PC-9 (cell line): ENCODE measurements around the gene ERC1. TPM values are rescaled to one million over a fixed set of nuclear protein-coding genes. Genes with fewer than 3 reads are reported as not detected.

Experiments
- BruUV-seq: library from RNA; stranded (reverse); fragments of 400-500 nt; replicated peaks from 2 replicates; lab custom pipeline; 2021; lab: Mats Ljungman, UMichigan
- CTCF ChIA-PET: fragments of 300-600 bp; sonication (Branson Sonifier 250); formaldehyde crosslinking; loops from one replicate; lab custom pipeline; 2022; ENCODE audit warnings: antibody characterized with exemption; lab: Charles Lee
- POLR2A ChIA-PET: fragments of 300-600 bp; sonication (Branson Sonifier 250); formaldehyde crosslinking; loops from one replicate; lab custom pipeline; 2022; ENCODE audit warnings: antibody characterized with exemption; ENCODE audit not compliant: unreplicated experiment; lab: Charles Lee
- DNase-seq, 2 experiments: peaks; one replicate each; pipeline versions ENCODE4 v3.0.0 to v3.0.0-alpha.2; 2015 to 2022; ENCODE audit warnings: mixed read lengths in 1 of 2
- H2AFZ ChIP-seq: fragments of 200-600 bp; sonication (generic); 2 replicates; pipeline ENCODE4 v1.8.1; 2017; ENCODE audit warnings: antibody characterized with exemption
- H3F3A ChIP-seq: fragments of 200-600 bp; sonication (generic); 2 replicates; pipeline ENCODE4 v1.8.1; 2017; ENCODE audit warnings: antibody characterized with exemption, mild to moderate bottlenecking, low read depth; ENCODE audit not compliant: insufficient read depth
- H3K27ac ChIP-seq: fragments of 200-600 bp; sonication (generic); 2 replicates; pipeline ENCODE4 v1.6.1; 2016; ENCODE audit warnings: mixed run types
- H3K27me3 ChIP-seq: fragments of 200-600 bp; sonication (generic); 2 replicates; pipeline ENCODE4 v1.6.1; 2016; ENCODE audit warnings: low read depth, mixed run types; ENCODE audit not compliant: insufficient read depth
- H3K36me3 ChIP-seq: fragments of 200-600 bp; sonication (generic); 2 replicates; pipeline ENCODE4 v1.6.1; 2016; ENCODE audit warnings: low read depth, mixed run types
- H3K4me1 ChIP-seq: fragments of 200-600 bp; sonication (generic); replicated peaks from 2 replicates; pipeline ENCODE4 v1.6.1; 2016; ENCODE audit warnings: mixed run types; ENCODE audit not compliant: insufficient read depth
- H3K4me2 ChIP-seq: fragments of 200-600 bp; sonication (generic); 2 replicates; pipeline ENCODE4 v1.6.1; 2017; ENCODE audit warnings: mixed run types
- H3K4me3 ChIP-seq: fragments of 200-600 bp; sonication (generic); 2 replicates; pipeline ENCODE4 v1.6.1; 2016; ENCODE audit warnings: mixed run types
- H3K79me2 ChIP-seq: fragments of 200-600 bp; sonication (generic); 2 replicates; pipeline ENCODE4 v1.6.1; 2017; ENCODE audit warnings: low read depth, mixed run types
- H3K9me2 ChIP-seq: fragments of 200-600 bp; sonication (generic); 2 replicates; pipeline ENCODE4 v1.8.1; 2017; ENCODE audit warnings: mild to moderate bottlenecking; ENCODE audit not compliant: insufficient read depth
- H3K9me3 ChIP-seq: fragments of 200-600 bp; sonication (generic); 2 replicates; pipeline ENCODE4 v1.8.1; 2016; ENCODE audit warnings: low read depth; ENCODE audit not compliant: insufficient read depth
- H4K20me1 ChIP-seq: fragments of 200-600 bp; sonication (generic); 2 replicates; pipeline ENCODE4 v1.8.1; 2017; ENCODE audit not compliant: insufficient read depth
- CTCF ChIP-seq: fragments of 200-600 bp; sonication (generic); conservative IDR thresholded peaks from 2 replicates; pipeline ENCODE4 v1.6.1; 2017; ENCODE audit warnings: mixed run types, antibody characterized with exemption, mild to moderate bottlenecking, moderate library complexity
- EZH2 ChIP-seq: fragments of 200-600 bp; sonication (generic); IDR thresholded peaks from 2 replicates; pipeline ENCODE4 v1.8.0; 2017; ENCODE audit warnings: antibody characterized with exemption, low read depth
- intact Hi-C: fragments of 100-400 bp; cut with micrococcal nuclease; formaldehyde crosslinking; loops from one replicate; pipeline ENCODE4 v1.10.0; 2022; ENCODE audit not compliant: unreplicated experiment
- total RNA-seq: library from RNA; stranded (reverse); gene quantifications from 2 replicates; pipeline ENCODE4 v1.2.3, GENCODE V29; 2021

The ERC1 gene
- total RNA-seq, 1 experiment from 2014 or later = 52.0 TPM

GRCh38 chr12:1170411-1170810 lies 179.4 kb downstream of the ERC1 start:
- Histone ChIP-seq H3K4me1 (peaks cover 20% of the 10 kb centered on the region), H3K4me2 (no peak overlapping the region), H3K27me3 (no peaks in the 10 kb centered on the region), H3K9me3 (no peaks in the 10 kb centered on the region), H2AFZ (no peak overlapping the region), H3K79me2 (no peaks in the 10 kb centered on the region), H3K4me3 (no peak overlapping the region), H3K27ac (no peak overlapping the region), H3K36me3 (no peaks in the 10 kb centered on the region), H3K9me2 (no peaks in the 10 kb centered on the region), H3F3A (peaks cover 22% of the 10 kb centered on the region), H4K20me1 (no peaks in the 10 kb centered on the region)
- intact Hi-C loops = no loop called here
- POLR2A ChIA-PET = no interaction called here
- CTCF ChIA-PET = interaction anchor here (0.7 kb wide), 1 partner anchor 11 kb away, joined by 3 read pairs; no protein-coding TSS in a partner anchor
- DNase-seq = no peak
- BruUV-seq = no TSS peak
- TF ChIP-seq CTCF = no peak
- TF ChIP-seq EZH2 = no peak

- peak overlapping the region; percentile 9 for H3K4me2 ChIP-seq
- TF ChIP-seq CTCF = no peak
- no peak overlapping the region for H3K4me3 ChIP-seq
- ChIA-PET CTCF (interaction anchor here (1.1 kb wide), 1 partner anchor 54 kb away, joined by 4 read pairs; no protein-coding TSS in a partner anchor), POLR2A (interaction anchor here (0.7 kb wide), 2 partner anchors 41 kb away, joined by 3 to 9 read pairs; no protein-coding TSS in a partner anchor)
- no peaks in the 10 kb centered on the region for H3K79me2 ChIP-seq
- H3K27me3 ChIP-seq = no peaks in the 10 kb centered on the region
- no peaks in the 10 kb centered on the region for H3K36me3 ChIP-seq
- peaks cover 22% of the 10 kb centered on the region for H3F3A ChIP-seq
- H2AFZ ChIP-seq = no peak overlapping the region
- peak overlapping the region; percentile 23; the same call in 1 of the 2 replicates for H3K27ac ChIP-seq
- H4K20me1 ChIP-seq = no peaks in the 10 kb centered on the region
- no peaks in the 10 kb centered on the region for H3K9me3 ChIP-seq
- peaks cover 20% of the 10 kb centered on the region for H3K4me1 ChIP-seq
- intact Hi-C loops = loop anchor here (1.0 kb wide), 1 partner anchor 345 kb away; no protein-coding TSS in a partner anchor
- no TSS peak for BruUV-seq
- peak; percentile 47 to 81 for DNase-seq
- H3K9me2 ChIP-seq = no peaks in the 10 kb centered on the region
Observed at GRCh38 chr12:1171657-1172408, 180.8 kb downstream of the ERC1 start.

- TF ChIP-seq CTCF (no peak), EZH2 (no peak)
- intact Hi-C loops = no loop called here
- no peaks in the 10 kb centered on the region for H3K27me3 ChIP-seq
- H3K79me2 ChIP-seq = no peaks in the 10 kb centered on the region
- no peak overlapping the region for H3K4me3 ChIP-seq
- no peaks in the 10 kb centered on the region for H4K20me1 ChIP-seq
- no peaks in the 10 kb centered on the region for H3K9me3 ChIP-seq
- no peaks in the 10 kb centered on the region for H3K9me2 ChIP-seq
- BruUV-seq = no TSS peak
- no peak for DNase-seq
- peaks cover 20% of the 10 kb centered on the region for H3K4me1 ChIP-seq
- H3K36me3 ChIP-seq = no peaks in the 10 kb centered on the region
- H3F3A ChIP-seq = peaks cover 22% of the 10 kb centered on the region
- H2AFZ ChIP-seq = no peak overlapping the region
- POLR2A ChIA-PET = interaction anchor here (0.6 kb wide), 1 partner anchor 69 kb away, joined by 9 read pairs; no protein-coding TSS in a partner anchor
- CTCF ChIA-PET = no interaction called here
- H3K27ac ChIP-seq = no peak overlapping the region
- H3K4me2 ChIP-seq = no peak overlapping the region
Observed at GRCh38 chr12:1173781-1174617, 183.0 kb downstream of the ERC1 start.
